CD4-positive, alpha-beta T cell treated with Interleukin-2 at 100 ng/mL for 4 hours (primary cell): Measurements from ENCODE around the gene LRRC28.

Experiments used
- DNase-seq: peaks from one replicate; pipeline ENCODE4 v3.0.0-alpha.2; 2020; ENCODE audit warnings: low spot score

Gene LRRC28

GRCh38 chr15:99249270-99249841 is 1.9 kb upstream of the LRRC28 start, which contains the start of gene TTC23:
Gene TTC23 (minus strand): TSS chr15:99249581. CDS start chr15:99228712, 20,869 bp downstream.
- DNase-seq, result no peak

GRCh38 chr15:99250001-99250400 is 1.3 kb upstream of the LRRC28 start:
- no peak for DNase-seq

GRCh38 chr15:99250494-99250856 is 806 bp upstream of the LRRC28 start:
- DNase-seq, result no peak

- no peak for DNase-seq
Measured at GRCh38 chr15:99252326-99252725, 1.0 kb downstream of the LRRC28 start.

GRCh38 chr15:99253381-99254090 is 2.3 kb downstream of the LRRC28 start:
- DNase-seq, result no peak

GRCh38 chr15:99257107-99257750 is 5.9 kb downstream of the LRRC28 start:
- no peak for DNase-seq

- no peak for DNase-seq
Measured at GRCh38 chr15:99264125-99264524, 12.8 kb downstream of the LRRC28 start.

GRCh38 chr15:99265541-99266070 is 14.3 kb downstream of the LRRC28 start:
- no peak for DNase-seq

- DNase-seq, result no peak
Measured at GRCh38 chr15:99267957-99268356, 16.7 kb downstream of the LRRC28 start.

- no peak for DNase-seq
Measured at GRCh38 chr15:99268431-99268830, 17.1 kb downstream of the LRRC28 start.

- DNase-seq, result no peak
Measured at GRCh38 chr15:99273801-99274200, 22.5 kb downstream of the LRRC28 start.

- no peak for DNase-seq
Measured at GRCh38 chr15:99275061-99275460, 23.8 kb downstream of the LRRC28 start.

GRCh38 chr15:99275525-99276128 is 24.3 kb downstream of the LRRC28 start:
- no peak for DNase-seq

GRCh38 chr15:99279290-99279689 is 28.0 kb downstream of the LRRC28 start:
- DNase-seq, result no peak

GRCh38 chr15:99279827-99280226 is 28.5 kb downstream of the LRRC28 start:
- DNase-seq, result no peak

- DNase-seq, result no peak
Measured at GRCh38 chr15:99282121-99282520, 30.8 kb downstream of the LRRC28 start.

GRCh38 chr15:99282586-99282985 is 31.3 kb downstream of the LRRC28 start:
- DNase-seq, result no peak

GRCh38 chr15:99283717-99284116 is 32.4 kb downstream of the LRRC28 start:
- DNase-seq, result no peak

GRCh38 chr15:99291643-99292042 is 40.4 kb downstream of the LRRC28 start:
- DNase-seq, result no peak

GRCh38 chr15:99295840-99296239 is 44.6 kb downstream of the LRRC28 start:
- no peak for DNase-seq

GRCh38 chr15:99296386-99296785 is 45.1 kb downstream of the LRRC28 start:
- no peak for DNase-seq

- no peak for DNase-seq
Measured at GRCh38 chr15:99303907-99304306, 52.6 kb downstream of the LRRC28 start.
